ENCODE data around the gene ANKRD12. TPM values are rescaled to one million over a fixed set of nuclear protein-coding genes. Genes with fewer than 3 reads are reported as not detected.

Gene ANKRD12
- total RNA-seq, 4 donors from 2014 or later, result 45.6 to 58.6 (median 47.4) TPM

- DNase-seq (ENCODE audit: low spot score), result no peak
- no peak for TF ChIP-seq CTCF (IDR thresholded peaks at IDR 0.05)
- no peak for ATAC-seq (ENCODE audit: low FRiP score)
These were observed 153.1 kb downstream of the ANKRD12 start for GRCh38 chr18:9289698-9290097.

GRCh38 chr18:9290156-9290555 is 153.6 kb downstream of the ANKRD12 start:
- no peak for TF ChIP-seq CTCF (IDR thresholded peaks at IDR 0.05)
- DNase-seq (ENCODE audit: low spot score), result no peak
- no peak for ATAC-seq (ENCODE audit: low FRiP score)

GRCh38 chr18:9292047-9292446 is 155.5 kb downstream of the ANKRD12 start:
- TF ChIP-seq CTCF (IDR thresholded peaks at IDR 0.05), result no peak
- DNase-seq (ENCODE audit: low spot score) (no peak), ATAC-seq (ENCODE audit: low FRiP score) (no peak)

- no peak for TF ChIP-seq CTCF (IDR thresholded peaks at IDR 0.05)
- ATAC-seq (ENCODE audit: low FRiP score), result no peak
- no peak for DNase-seq (ENCODE audit: low spot score)
These were observed 157.4 kb downstream of the ANKRD12 start for GRCh38 chr18:9293948-9294347.

- DNase-seq (ENCODE audit: low spot score) (no peak), ATAC-seq (ENCODE audit: low FRiP score) (no peak)
- TF ChIP-seq CTCF (IDR thresholded peaks at IDR 0.05), result no peak
These were observed 159.8 kb downstream of the ANKRD12 start for GRCh38 chr18:9296233-9297006.

GRCh38 chr18:9297007-9297393 is 160.4 kb downstream of the ANKRD12 start:
- DNase-seq (ENCODE audit: low spot score) (no peak), ATAC-seq (ENCODE audit: low FRiP score) (no peak)
- TF ChIP-seq CTCF (IDR thresholded peaks at IDR 0.05), result no peak

GRCh38 chr18:9304388-9305070 is 167.9 kb downstream of the ANKRD12 start:
- no peak for TF ChIP-seq CTCF (IDR thresholded peaks at IDR 0.05)
- ATAC-seq (ENCODE audit: low FRiP score) (no peak), DNase-seq (ENCODE audit: low spot score) (no peak)
